Muscle of back (tissue), 11 donors: Measurements from ENCODE around the gene WNT7A. TPM values are rescaled to one million over a fixed set of nuclear protein-coding genes. Genes with fewer than 3 reads are reported as not detected.
"Not testable (repeated sequence)": the region's sequence is repeated elsewhere in the genome, so short reads cannot be mapped to it uniquely, and the experiment has no call there.

Source experiments
- DNase-seq, 3 donors: peaks; one replicate each; pipeline versions ENCODE4 v3.0.0 to v3.0.0-alpha.2; 2013
- polyA plus RNA-seq, 10 donors: library from polyadenylated mRNA; unstranded; fragments of 120-200 nt; gene quantifications; one replicate each; pipeline ENCODE4 v1.2.1, GENCODE V29; 2013; ENCODE audit not compliant: insufficient read length in 10 of 10

WNT7A gene
- polyA plus RNA-seq, 10 donors: 0.05 to 1.1 (median 0.27) TPM; not detected in 5

GRCh38 chr3:13866041-13866965, 13.6 kb downstream of the WNT7A start:
- no peak for DNase-seq

- DNase-seq: no peak
Observed at GRCh38 chr3:13865581-13865980, 14.3 kb downstream of the WNT7A start.

GRCh38 chr3:13865106-13865505, 14.8 kb downstream of the WNT7A start:
- no peak for DNase-seq

- no peak for DNase-seq
Observed at GRCh38 chr3:13863965-13864595, 15.8 kb downstream of the WNT7A start.

GRCh38 chr3:13863382-13863952, 16.4 kb downstream of the WNT7A start:
- no peak for DNase-seq

- DNase-seq: no peak
Observed at GRCh38 chr3:13861461-13861860, 18.4 kb downstream of the WNT7A start.

GRCh38 chr3:13860001-13860400, 19.9 kb downstream of the WNT7A start:
- no peak for DNase-seq

GRCh38 chr3:13858768-13859520, 20.9 kb downstream of the WNT7A start:
- DNase-seq: no peak

GRCh38 chr3:13857702-13858380, 22.0 kb downstream of the WNT7A start:
- no peak for DNase-seq

- DNase-seq: not testable (repeated sequence)
Observed at GRCh38 chr3:13856628-13857027, 23.2 kb downstream of the WNT7A start.

GRCh38 chr3:13856006-13856405, 23.9 kb downstream of the WNT7A start:
- DNase-seq: no peak

- DNase-seq: no peak
Observed at GRCh38 chr3:13854492-13854891, 25.4 kb downstream of the WNT7A start.

- no peak for DNase-seq
Observed at GRCh38 chr3:13853978-13854296, 25.9 kb downstream of the WNT7A start.

- DNase-seq: no peak
Observed at GRCh38 chr3:13853256-13853977, 26.5 kb downstream of the WNT7A start.

- DNase-seq: no peak
Observed at GRCh38 chr3:13852638-13853009, 27.2 kb downstream of the WNT7A start.

- no peak for DNase-seq
Observed at GRCh38 chr3:13851997-13852637, 27.8 kb downstream of the WNT7A start.

- no peak for DNase-seq
Observed at GRCh38 chr3:13851091-13851849, 28.6 kb downstream of the WNT7A start.

- no peak for DNase-seq
Observed at GRCh38 chr3:13850161-13850945, 29.5 kb downstream of the WNT7A start.

- no peak for DNase-seq
Observed at GRCh38 chr3:13849018-13849417, 30.9 kb downstream of the WNT7A start.
